GM19324 (cell line): Measurements from ENCODE around the gene C9orf43.
"Not testable (repeated sequence)": the region's sequence is repeated elsewhere in the genome, so short reads cannot be mapped to it uniquely, and the experiment has no call there.

Experiments used
- ATAC-seq: cut with Tn5 transposase; IDR thresholded peaks from one replicate; pipeline ENCODE4 v1.9.1; 2021; ENCODE audit warnings: mild to moderate bottlenecking, moderate library complexity; ENCODE audit not compliant: unreplicated experiment, low FRiP score

C9orf43 gene

DNA sequence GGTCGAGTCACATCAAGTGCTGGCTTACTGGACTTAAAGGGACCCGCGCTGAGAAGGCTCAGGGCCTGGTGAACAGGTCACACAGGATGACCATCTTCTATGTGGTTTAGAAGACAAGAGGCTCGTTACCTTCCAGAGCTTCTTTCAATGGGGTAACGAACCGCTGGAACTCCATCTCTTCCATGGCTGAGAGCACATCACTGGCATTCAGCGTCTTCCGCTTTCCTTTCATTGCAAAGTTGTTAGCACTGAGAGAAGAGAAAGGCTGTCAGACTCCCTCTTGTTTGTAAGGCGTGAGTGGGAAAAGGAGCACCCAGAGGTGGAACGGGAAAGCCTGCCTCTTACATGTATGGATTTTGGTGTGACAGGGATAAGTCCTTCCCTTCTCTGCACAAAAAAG is 1.1 kb upstream of the C9orf43 start:
- ATAC-seq: no peak

DNA sequence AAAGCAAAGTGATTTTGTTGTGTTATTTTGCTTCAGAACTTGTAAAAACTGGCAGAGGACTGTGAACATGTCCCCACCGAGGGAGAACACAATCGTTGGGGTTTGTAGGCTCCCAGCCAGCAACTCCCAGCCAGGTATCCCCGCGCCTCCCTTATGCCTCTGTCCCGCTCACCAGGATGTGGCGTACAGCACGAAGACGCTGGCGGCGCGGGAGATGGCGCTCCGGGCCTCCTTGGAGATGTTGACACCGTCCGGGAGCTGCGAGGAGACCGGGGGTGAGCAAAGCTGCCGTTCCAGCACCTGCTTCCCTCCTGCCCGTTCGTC is 702 bp upstream of the C9orf43 start:
- ATAC-seq: no peak

DNA sequence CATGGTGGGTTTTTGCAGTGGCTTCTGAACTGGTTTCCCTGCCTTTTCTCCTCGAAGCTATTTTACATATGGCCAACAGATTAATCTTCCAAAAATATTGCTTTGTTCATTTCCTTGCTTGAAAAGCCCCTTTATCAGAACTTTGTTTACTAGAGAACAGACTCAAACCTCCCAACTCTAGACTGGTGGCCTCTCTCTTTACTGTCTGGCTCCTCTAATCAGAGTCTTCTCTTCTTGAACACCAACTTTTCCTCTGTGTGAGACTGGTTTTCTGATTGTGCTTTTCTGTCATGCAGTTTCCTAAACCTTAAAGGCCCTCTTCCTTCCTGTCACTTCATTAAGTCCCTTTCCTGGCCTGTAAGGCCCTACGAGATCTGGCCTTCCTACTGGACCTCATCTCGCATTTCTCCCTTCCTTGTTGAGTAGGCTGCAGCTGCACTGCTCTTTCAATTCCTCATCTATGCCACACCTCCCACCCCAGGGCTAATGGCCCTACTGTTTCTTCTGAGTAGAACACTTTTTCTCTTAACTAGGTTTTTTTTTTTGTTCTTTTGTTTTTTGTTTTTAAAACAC is 5.7 kb downstream of the C9orf43 start:
- peak; percentile 97 for ATAC-seq

DNA sequence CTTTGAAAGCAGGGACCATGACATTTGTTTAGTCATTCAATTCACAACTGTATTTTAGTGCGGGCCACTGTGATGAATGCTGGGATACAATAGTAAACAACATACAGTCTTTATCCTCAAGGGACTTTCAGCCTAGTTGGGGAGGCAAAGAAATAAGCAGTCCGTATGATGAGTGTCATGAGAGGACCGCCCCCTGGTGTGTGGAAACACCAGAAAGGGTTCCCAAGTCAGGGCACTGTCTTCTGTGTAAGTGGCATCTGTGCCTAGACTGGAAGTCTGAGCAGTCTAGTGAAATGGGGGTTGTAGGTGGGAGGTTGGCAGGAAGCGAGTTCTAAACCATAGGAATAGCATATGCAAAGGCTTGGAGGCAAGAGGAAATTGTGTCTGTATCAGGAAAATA is 6.8 kb downstream of the C9orf43 start:
- ATAC-seq: no peak

DNA sequence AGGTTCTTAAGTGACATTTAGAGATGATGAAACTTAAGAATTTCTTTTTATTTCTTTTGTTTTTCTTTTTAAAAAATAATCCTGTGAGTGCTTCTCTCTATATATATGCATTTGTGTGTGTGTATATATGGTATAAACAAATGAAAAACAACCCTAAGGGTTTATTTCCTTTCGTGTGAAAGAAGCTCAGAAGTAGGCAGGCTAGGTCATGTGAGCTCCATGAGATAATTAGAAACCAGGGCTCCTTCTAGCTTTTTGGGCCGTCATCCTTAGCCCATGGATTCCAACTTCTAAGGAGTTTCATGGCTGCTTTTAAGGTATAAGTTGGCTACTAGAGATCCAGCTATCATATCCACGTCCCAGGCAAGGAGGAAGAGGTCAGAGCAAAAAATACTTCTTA is 11.2 kb downstream of the C9orf43 start:
- ATAC-seq: no peak

DNA sequence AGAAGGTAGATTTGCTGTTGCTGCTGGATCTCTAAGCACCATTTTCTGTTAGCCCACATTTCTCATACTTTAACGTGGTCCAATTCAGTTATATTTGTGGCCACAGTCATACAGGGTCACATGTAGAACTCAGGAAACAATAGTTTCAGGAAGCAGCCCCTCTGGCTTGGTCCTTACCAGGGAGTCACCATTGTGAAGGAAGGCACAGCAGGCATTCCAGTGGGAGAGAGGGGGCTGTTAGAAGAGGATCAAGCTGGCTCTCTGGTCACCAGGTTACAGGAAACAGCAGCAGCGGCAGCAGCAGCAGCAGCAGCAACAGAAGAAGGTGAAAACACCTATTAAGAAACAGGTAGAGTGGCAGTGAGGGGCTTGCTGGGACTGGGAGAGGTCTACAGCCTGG is 14.5 kb downstream of the C9orf43 start:
- ATAC-seq: no peak

DNA sequence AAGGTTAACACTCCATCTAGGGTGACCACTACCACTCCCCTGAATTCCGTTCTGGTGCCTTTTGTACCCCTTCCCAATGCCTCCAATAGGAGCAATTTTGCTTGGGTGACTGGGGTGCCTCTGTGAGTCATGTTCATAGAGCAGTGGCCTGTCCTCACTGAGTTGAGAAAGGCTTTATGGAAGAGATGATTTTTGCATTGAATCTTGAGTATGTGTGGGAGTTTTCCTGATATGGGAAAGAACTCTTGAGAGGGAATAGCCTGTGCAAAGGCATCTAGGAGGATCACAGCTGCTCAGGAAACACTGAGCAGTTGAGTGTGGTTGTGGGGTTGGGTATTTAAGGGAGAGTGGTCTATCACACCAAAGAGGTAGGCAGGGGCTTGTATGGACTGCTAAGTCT is 16.2 kb downstream of the C9orf43 start:
- no peak for ATAC-seq

DNA sequence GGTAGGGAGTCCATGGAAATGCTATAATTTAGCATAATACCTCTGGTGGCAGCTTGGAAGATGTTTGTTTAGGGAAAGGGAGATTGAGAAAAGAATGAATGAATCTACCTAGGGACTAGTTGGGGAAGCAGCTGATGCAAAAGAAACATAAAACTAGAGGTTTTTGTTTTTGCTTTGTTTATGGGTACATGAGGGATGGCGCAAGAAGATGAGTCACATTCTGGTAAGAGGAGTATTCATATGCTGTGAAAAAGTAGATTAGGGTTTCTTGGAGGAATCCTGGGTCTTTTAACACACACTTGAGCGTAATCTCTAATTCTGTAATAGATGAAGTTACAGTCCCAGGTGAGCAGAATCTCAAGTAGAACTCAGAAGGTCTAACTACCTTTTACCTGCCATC is 17.1 kb downstream of the C9orf43 start:
- ATAC-seq: no peak

DNA sequence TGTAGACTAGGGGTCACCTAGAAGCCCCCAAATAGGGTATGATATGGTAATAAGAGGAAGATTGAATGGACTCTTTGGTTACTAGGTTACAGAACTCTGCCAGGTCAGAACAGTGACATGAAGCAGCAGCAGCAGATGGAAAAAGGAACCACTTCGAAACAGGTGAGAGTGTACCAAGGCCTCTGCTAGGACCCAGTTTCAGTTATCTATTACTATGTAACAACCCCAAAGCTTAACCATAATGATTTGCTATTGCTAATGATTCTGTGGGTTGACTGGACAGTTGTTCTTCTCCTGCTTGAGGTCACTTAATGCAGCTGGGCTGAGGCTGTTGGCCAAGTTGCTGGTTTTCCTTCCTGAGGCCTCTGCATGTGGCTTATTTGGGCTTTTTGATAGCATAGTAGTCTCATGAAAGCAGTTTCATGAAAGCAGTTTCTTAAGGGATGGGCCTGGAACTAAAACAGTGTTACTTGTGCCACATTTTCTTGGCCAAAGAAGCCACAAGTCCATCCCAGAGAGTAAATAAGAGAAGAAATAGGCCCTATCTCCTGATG is 17.6 kb downstream of the C9orf43 start:
- ATAC-seq: no peak

DNA sequence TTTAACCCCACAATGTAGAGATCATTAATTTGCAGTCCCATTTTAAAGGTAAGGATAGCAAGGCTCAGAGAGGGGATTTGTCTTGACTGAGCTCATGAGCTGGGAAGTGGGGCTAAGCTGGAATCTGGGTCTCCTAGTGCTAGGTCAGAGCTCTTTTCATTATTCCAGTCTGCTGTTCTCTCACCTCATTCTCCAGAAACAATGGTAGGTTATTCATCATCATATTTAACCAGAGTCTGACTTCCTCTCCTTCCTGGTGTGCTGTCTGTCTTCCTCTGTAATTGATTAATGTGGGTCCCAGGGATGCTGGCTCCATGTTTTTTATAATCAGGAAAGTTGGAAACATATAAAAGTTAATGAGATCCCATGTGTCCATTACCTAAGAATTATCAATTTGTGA is 20.6 kb downstream of the C9orf43 start:
- ATAC-seq: no peak

DNA sequence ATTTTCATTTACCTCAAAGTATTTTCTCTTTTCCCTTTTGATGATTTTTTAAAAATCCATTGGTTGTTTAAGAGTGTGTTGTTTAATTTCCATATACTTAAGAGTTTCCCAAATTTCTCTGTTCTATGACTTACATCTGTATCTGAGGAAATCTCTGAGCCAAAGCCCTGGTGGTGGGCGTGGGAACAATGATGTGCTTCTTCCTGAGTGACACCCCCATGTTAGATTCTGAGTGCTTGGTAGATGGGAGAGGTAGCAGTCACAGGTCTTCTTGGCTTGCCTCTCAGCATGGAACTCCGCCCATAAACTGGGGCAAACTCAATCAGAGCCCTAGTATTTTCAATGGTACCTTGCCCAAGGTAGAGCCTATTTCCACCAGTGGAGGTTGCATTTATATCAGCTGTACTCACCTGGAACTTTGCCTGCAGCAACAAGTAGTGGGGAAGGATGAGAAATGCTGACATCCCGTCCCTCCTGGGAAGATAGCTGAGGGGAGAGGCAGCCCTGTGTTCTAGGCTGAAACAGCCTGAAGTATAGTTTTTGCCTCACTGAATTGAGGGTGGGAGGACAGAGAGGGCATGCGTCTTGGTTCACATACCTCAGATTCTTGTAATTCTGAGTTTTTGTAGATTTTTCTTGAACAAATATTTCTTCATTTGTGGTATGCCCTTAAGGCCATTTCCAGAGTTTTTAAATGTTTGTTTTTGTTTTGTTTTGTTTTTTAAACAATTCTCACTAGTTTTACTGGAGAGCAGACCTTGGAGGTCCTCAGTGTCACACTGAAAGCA is 26.4 kb downstream of the C9orf43 start:
- no peak for ATAC-seq

DNA sequence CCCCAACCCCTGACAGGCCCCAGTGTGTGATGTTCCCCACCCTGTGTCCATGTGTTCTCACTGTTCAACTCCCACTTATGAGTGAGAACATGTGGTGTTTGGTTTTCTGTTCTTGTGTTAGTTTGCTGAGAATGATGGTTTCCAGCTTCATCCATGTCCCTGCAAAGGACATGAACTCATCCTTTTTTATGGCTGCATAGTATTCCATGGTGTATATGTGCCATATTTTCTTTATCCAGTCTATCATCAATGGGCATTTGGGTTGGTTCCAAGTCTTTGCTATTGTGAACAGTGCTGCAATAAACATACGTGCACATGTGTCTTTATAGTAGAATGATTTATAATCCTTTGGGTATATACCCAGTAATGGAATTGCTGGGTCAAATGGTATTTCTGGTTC is 27.2 kb downstream of the C9orf43 start:
- ATAC-seq: not testable (repeated sequence)

DNA sequence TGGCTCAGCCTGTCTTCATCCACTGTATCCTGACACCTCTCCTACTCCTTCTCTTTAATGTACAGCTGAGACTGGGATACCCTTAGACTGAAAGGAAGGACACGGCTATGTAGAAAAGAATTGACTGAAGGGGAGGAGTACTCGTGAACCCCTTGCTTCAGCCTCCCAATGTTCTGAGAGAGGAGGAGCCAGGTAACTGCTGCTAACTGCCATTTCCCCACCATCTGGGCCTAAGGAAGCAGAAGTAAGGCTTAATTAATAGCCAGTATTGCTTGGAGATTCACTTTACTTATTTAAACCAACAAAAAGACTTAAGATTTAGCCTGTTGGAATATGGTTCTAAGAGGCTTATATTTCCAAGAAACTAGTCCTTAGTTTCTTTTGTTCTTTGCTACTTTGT is 34.2 kb downstream of the C9orf43 start:
- ATAC-seq: no peak

DNA sequence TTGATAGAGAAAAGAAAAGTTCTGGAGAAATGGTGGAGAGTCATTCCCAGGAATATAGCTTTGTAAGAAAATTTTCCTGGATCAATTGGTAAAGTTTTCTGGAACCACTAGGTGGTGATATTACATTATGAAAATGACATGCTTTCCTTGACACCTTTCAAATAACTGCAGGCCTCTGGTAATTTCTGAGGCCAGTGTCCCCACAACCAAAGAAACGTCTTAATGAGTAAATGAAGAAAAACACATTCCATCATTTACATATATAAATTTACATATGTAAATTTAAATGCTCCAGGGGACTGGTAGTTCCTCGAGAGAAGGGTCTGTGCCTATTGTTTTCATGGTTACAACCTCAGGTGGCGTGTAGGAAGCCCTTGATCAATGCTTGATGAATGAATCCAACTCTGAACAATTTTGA is 35.8 kb downstream of the C9orf43 start:
- ATAC-seq: no peak

DNA sequence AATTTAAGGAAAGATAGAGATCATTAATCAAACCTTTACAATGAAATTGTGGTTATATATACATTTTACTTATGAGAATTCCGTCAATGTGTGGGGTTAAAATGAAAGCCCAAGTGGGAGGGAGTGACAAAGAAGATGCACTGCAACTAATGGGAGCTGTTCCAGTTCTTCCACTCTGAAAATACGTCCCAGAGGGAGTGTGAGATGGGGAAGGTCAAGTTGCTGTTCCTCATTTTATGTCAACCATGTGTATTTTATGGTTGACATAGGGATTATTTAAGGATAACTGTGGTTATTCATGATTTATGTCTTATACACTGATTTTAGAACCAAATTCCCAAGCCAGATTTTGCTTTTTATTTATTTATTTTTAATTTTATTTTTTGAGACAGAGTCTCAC is 38.8 kb downstream of the C9orf43 start:
- ATAC-seq: no peak

DNA sequence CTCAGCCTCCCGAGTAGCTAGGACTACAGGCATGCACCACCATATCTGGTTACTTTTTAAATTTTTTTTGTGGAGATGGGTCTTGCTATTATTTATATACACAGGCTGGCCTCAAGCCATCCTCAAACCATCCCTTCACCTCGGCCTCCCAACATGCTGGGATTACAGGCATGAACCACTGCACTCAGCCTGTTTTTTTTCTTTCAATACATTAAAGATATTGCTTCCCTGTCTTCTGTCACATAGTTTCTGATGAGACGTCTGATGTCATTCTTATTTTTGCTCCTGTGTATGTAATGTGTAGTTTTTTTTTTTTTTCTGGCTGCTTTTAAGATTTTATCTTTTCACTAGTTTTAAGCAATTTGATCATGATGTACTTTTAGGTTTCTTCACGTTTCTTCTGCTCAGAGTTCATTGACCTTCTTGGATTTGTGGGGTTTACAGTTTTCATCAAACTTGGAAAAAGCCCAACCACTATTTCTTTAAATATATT is 41.6 kb downstream of the C9orf43 start:
- no peak for ATAC-seq

DNA sequence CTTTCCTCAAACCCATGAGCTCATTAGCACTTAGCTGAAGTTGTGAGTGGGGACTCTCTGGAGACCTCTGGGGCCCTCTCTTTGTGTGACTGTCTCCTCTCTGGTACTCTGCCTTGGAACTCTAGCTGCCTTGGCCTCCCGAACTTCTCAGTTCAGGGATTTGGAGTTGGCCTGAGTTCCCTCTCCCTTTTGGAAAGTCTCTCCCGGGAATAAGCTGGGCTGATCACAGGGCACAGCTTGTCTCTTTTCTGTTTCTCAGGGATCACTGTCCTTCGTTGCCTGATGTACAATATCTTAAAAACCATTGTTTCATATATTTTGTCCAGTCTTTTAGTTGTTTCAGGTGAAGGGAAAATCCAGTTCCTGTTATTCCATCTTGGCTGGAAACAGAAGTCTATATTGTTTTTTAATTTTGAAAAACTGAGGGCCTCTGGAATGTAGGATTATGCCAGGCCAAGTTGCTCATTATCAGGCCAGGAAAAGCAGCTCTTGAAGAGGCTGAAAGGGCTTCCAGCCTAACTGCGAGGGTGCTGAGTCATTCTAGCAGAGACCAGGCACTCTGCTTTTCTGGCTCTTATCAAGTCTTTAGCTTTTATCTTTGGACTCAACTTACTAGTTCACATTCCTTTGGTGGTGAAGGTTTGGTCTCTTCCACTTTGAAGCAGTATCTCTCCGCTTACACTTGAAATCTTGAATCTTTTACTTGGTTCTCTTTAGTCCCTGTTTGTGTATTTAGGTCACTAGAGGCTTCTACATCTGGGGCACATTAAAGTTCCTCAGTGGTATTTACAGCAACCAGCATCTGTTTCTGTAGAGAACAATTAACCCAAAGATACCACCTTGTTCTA is 44.6 kb downstream of the C9orf43 start:
- ATAC-seq: no peak

DNA sequence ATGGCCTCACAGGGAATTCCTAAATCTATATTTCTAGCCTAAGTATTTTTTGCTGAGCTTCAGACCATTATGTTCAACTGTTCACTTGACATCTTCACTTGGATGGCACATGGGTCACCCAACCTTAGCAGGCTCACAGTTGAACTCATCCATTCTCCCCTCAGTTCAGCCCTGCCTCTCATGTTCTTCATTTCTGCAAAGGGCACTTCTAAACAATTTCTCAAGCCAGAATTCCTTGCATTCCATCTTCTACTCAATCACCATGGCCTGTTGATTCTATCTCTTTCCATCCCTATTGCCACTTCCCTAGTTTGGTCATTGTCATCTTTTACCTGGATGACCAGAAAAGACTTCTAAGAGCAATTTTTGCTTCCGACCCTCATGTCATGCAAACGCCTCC is 45.7 kb downstream of the C9orf43 start:
- no peak for ATAC-seq

DNA sequence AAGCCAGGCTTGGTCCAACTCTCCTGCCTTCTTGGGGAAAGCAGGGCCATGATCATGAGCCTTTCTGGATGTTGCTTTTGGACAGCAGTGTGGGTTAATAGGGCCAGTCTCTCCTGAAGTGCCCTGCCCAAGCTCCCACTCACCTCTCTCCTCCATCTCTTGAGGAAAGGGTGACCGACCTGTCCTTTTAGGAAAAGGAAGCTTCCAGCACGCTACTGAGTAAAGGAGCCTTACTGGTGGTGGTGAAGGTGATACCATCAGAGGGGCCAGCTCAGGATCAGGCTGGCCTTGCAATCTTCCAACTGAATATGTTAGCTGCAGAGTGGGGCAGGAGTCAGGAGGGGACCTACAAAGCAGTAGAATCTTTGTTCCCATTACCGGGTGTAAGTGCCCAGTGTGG is 50.7 kb downstream of the C9orf43 start:
- no peak for ATAC-seq

DNA sequence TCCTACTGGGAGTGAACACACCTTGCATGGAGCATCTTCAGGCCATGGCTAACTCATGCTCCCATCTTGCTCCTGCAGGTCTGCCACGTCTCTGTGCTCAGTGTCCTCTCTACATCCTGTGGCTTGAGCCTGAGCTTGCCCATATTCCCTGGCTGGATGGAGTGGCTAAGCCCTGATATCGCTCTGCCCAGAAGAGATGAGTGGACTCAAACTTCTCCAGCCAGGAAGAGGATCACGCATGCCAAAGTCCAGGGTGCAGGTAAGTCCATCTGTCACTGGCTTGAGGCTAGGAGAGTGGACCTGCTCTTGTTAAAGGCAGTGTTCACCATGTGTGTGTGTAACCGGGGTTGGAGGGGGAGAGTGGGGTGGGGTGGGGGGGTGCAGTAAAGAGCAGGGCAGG is 51.4 kb downstream of the C9orf43 start:
- no peak for ATAC-seq

DNA sequence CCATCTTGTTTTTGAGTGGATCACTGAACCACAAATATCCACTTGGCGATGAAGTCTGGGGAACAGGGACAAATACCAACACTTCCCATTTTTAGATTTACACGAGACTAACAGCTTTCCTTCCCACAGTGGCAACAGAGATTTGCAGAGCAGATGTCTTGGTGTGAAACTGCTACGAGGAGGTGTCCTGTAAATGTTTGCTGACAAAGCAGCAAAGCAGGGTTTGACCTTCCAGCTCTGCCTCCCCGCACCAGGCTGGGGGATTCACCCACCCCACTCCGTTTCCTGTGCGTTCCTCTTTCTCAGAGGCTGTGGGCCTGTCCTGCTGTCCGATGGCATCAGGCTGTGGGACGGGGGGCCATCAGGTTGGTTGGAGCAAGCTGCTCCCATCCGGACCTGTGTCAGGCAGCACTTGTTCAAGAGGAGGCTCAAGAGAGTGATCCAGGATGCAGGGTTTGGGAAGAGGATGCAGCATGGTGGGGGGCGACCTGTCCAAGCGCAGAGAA is 52.3 kb downstream of the C9orf43 start:
- ATAC-seq: no peak
